ENCODE data around the gene SEMA6B. TPM values are rescaled to one million over a fixed set of nuclear protein-coding genes. Genes with fewer than 3 reads are reported as not detected.

The SEMA6B gene
- total RNA-seq, 1 donor from 2014 or later, result 0.89 TPM

DNA sequence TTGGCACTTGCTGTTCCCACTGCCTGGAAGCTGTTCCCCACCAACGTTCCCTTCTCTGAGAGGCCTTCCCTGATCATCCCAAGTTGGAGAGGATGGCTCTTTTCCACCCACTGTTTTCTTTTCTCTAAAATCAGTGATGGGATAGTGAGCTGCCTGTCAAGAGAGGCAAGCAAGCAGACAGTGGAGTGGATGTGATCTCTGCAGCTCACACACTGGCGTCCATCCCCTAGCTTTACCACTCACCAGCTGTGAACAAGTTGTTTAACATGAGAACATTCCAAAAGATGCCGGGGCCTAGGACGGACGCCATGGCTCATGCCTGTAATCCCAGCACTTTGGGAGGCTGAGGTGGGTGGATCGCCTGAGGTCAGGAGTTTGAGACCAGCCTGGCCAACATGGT lies 28.0 kb upstream of the SEMA6B start:
- no peak for DNase-seq (ENCODE audit: low read depth)

DNA sequence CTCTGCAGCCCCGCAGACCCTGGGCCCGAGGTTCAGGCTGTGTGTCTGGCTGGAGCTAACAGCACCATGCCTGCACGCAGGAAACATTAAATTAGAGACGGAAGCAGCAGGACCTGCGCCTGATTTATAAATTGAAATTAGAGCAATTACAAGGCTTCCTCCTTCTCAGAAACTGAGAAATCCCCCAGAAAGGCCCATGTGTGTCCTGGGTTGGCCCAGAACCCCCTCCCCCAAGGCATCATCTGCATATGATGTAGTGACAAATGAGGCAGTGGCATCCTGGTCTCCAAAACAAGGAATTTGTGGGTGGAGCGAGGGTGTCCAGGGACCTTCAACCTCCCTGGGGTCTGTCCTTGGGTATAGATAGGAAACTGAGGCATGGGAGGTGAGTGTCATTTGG lies 27.2 kb upstream of the SEMA6B start:
- DNase-seq (ENCODE audit: low read depth), result no peak

DNA sequence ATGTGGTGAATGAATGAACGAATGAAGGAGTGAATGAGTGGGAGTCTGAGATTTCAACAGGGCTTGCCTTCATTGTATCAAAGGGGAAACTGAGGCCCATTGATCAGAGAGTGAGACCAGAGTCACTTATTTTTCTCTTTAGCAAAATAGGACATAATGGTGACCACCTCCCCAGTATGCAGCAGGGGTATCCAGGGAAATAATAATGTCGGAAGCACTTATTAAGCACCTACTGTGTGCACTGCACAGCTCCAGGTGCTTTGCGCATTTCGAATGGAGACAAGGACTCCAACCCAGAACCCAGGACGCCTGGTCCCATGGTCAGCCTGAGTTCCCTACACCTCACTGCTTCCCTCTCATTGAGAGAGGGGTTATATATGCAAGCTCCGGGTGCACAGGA lies 26.8 kb upstream of the SEMA6B start:
- DNase-seq (ENCODE audit: low read depth), result no peak

DNA sequence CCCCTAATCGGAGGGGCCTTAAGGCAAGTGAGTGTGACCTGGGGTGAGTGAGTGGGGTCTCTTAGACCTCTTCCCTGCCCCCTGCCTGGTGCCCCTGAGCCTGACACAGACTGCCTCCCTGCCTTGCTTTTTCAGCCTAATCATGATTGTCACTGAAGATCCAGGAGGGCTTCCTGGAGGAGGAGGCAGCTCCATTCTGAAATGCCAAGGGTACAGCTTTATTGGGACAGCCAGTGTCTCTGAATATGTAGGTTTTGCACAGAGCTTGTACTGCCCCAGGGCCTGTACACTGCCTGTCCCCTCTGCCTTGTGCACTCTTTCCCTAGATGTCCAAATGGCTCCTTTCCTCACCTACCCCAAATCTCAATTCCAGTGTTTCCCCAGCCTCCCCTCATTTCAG lies 26.1 kb upstream of the SEMA6B start:
- DNase-seq (ENCODE audit: low read depth), result no peak

DNA sequence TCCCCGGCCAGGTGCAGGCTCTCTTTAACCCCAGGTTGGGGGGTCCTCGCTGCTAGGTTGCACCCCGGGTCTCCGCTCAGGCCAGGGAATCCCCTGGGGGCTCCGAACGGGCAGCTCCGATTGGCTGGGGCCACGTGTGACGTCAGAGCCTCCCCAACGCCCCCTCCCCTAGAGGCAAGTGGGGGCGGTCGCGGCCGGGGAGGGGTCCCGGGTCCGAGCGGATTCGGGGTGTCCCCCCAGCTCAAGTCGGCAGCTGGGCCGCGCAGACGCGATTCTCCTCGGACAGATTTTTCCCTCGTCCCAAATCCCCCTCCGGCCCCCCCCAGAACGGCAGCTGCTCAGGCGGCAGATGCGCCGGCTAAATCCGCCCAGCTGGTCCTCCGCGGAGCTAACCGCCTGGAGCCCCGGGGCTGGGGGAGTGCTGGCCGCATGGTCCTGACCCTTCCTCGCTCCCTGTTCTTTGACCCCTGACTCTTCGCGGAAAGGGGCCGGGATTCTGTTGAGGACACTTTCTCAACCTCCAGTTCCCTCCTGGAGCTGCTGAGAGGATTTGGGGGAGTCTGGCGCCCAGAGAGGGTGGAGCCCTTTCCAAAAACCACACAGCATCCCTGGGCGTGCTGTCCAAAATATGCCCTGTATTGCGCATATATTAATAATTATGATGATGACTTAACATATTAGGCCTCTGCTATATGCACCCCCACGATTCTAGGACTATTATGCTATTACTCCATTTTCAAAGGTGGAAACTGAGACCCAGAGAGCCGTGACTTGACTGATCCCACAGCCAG lies 25.4 kb upstream of the SEMA6B start:
- DNase-seq (ENCODE audit: low read depth), result no peak

DNA sequence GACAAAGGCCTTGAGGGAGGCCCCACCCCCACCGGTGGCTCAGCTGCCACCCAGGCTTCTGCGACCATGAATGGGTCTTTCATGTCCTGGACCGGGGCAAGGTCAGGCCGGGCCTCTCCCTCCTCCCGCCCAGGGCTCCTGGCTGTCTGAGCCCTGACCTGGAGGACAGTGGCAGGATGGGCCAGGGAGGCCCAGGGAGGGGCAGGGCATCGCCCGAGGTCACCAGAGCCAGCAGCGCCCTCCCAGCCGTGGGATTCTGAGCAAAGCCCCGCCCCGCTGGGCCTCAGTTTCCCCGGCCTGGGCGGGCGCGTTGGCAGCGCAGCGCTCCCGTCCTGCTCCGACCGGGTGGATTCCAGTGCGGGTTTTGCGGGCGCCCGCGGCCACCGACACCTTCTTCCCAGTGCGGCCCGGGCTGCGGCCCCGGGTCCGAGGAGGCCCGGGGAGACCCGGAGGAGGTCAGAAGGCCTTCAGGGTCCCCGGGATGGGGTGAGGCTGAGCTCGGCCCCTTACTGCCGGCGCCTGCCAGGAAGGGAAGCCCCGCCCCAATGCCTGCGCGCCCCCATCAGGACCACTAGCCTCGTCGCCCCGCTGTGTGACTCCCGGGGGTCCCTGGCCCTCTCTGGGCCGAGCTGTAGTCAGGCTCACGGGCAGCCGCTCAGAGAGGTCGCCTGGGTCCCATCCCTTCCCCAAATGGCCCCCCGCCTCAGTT lies 24.6 kb upstream of the SEMA6B start:
- no peak for DNase-seq (ENCODE audit: low read depth)

DNA sequence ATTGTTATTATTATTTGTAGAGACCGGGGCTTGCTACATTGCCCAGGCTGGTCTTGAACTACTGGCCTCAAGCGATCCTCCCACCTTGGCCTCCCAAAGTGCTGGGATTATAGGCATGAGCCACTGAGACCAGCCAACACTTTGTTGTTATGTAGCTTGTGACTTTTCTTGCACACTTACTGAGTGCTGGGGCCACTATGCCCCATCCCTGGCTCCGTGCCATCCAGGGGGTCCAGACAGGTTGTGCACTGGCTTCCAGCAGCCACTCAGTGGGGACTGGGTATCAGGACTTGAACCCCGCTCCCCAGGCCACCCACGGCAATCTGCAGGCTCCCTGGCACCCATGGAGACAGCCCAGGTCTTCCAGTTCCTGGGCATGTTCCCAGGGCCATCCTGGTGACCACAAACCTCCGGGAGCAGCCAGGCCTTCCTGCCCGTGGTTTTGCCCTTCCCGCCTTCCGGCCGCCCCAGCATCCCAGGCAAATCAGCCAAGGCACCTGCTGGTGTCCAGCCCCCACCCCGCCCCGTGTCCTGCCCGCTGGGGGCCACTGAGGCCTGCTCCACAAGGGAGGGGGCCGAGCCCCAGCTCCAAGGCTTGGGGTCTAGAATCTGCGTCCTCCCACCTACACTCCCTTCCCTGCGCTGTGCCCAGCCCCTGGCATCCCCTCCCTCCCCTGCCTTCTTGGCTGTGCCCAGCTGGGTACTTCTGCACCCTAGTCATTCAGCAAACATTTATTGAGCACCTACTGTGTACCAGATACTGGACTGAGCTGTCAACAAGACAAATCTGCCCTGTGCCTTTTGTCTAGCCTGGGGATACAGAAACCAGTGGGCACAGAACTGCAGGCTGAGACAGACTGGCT lies 23.7 kb upstream of the SEMA6B start:
- DNase-seq (ENCODE audit: low read depth), result peak; percentile 25

DNA sequence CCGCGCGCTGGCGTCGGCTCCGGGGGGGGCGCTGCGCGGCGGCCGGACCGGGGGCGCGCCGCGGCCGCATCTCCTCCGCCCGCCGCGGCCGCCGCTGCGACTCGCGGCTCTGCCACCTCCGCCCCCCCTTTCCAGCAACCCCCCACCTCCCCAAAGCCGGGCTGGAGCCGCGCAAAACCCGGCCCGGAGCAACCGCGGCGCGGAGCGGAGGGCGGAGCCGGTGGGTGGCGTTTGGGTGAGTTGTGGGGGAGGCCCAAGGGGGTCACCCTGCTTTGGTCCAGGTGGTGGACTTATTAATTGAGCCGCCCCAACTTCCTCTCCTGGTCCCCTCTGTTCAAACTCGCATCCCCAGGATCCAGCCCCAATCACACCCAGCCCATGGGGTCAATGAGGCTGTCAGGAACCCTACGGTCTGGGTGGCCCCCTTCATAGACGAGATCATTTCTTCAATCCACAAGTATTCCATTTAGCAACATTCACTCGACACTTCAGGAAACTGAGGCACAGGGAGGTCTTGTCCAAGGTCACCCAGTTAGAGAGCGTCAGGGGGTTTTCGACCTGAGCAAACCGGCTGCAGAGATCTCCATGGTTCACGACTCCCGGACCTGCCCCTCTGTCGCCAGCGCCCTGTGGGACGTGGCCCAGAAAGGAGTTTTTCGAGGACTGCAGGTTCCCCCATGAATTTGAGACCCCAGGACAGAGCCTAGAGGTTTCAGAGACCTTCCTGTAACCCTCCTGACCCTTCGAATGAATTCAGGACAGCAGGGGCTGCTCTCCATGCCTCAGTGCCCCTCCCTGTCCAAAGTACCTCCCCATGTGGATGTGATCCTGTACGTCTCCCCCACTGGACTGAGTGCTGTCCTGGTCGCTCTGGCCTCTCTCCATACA lies 22.4 kb upstream of the SEMA6B start:
- DNase-seq (ENCODE audit: low read depth), result no peak

DNA sequence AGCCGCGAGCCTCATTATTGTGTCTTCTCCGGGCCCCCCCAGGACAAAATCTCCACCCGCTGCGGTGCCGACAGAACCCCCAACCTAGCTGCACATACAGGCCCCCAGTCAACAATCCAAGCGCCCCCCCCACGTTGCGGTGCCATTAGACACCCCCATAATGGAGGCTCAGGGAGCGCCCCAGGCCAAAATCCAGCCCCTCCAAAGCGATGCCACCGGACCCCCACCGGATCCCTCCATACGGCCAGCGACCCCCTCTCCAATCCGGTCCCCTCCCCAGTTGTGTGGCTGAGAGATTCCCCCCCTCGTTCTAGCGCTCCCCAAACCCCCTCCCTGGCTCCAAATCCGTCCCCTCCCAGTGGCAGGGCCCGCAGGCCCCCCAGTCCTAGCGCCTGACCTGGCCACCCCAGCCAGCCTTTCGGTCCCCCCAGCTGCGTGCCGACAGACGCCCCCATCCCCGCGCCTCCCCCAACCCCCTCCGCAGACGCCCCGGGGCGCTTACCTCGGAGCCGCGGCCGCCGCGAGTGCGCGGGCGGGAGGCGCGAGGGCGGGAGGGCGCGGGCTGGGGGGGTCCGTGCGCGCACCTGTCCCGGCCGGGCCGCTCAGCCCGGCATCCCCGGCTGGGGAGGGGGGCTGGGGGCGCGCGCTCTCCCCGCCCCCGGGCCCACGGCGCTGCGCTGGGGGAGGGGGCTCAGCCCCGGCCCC lies 21.6 kb upstream of the SEMA6B start:
- no peak for DNase-seq (ENCODE audit: low read depth)

DNA sequence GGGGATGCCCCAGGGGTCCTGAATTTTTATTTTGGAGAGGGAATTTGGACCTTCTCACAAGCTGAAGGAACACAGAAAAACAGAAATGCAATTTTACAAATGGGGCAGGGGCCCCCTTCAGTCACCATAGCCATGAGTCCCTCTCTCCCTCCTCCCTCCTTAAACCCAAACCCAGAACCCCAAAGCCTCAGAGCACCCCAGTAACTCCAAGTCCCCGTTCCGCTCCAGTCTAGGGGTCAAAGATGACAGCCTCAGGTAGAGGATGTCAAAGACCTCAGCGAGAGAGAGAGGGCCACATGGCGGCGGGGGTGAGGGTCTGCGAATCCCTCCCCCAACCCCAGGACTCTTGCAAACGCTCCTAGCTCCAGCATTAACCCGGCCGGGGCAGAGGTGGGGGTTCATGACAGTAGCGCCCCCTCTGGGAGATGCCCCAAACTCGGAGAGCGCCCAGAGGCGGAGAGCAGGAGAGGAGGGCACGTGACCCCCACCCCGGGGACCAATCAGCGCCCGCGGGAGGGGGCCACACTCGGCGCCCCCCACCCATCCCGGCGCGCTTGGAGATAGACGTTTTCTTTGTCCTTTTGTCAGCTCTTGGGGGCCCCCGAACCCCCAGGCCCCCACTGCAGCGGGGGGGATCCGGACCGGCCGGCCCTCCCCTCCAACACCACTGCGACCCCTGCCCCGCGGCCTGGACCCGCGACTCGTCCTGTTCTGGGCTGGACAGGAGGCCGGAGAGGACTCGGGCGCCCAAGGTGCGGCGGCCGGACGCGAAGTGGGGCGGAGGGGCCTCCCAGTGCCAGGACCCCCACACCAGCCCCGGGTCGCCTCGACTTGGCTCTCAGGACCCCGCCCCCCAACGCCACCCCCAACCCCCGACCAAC lies 20.8 kb upstream of the SEMA6B start:
- no peak for DNase-seq (ENCODE audit: low read depth)

DNA sequence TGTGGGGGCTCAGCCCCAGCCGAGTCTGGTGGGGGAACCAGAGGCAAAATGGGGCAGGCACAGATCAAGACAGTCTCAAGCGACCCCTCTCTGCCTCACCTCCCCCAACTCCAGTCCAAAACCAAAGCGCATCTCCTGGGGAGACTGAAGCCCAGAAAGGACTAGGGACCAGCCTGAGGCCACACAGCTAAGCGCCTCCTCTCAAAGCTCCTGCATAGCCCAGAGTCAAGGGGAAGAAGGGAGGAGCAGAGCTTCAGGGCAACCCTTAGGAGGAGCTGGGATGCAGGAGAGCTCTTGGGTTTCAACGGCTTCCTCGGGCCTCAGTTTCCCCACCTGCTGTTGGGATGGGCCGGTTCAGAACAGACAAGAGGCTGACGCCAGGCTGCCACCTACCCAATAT lies 19.9 kb upstream of the SEMA6B start:
- no peak for DNase-seq (ENCODE audit: low read depth)

DNA sequence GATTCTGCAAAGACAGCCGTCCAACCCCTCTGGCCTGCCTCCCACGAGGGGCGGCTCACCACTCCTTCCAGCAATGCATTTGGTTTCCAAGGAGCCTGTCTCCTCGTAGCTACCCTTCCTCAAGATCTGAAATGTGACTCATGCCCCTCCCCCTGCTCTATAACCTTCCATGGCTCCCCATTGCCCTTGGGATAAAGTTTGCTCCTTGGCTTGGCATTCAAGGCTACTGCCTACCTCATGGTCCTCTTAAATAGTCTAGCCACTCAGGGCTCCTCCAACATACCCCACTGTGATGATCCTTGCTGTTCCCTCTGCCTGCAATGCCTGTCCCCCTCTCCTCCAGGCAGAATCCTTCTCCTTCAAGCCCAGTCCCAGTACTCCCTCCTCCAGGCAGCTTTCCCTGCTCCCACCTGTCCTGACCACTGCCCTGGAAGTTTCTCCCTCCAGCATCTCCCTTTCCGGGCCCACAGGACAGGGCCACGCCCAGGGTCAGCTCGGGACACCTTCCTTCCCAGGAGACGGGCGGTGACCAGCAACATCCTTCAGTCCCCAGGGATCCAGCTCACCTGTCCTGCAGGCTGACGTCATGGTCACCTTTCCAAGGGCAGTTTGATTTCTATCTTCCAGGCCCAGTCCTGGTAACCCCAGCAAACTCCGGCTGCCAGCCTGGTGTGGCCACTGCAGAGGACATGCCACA lies 19.2 kb upstream of the SEMA6B start:
- DNase-seq (ENCODE audit: low read depth), result no peak

DNA sequence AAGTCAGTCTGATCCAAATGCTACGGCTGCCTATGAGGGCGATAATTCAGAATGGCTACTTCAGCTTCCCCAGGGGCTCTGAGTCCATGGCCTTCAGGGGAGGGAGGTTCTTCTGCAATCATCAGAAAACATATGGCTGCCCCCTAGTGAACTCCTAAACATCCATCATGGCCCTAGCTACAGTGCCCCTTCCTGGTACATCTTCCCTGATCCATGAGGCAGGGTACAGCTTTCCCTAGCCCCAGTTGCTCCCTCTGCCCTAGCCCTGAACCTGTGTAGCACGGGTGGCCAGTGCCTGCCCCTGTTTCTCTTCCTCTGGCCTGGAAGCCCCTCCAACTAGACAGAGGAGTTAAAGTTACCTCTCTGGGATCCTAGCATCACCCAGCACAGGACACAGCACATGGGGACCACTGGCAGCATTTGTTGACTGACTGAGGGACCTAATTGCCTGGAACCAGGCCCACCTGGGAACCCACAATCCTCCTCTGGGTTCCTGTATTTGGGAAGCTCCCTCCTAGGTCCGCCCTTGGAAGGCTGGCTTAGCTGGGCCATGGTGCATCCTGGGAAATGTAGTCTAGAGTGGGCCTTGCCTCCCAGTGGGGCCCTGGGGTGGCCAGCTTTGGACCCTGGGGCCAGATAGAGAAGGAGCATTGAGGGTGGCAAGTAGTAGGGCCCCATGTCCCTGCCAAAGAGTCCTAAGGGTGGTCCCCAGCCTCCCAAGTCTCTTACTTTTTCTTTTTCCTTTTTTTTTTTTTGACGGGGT lies 17.7 kb upstream of the SEMA6B start:
- no peak for DNase-seq (ENCODE audit: low read depth)

DNA sequence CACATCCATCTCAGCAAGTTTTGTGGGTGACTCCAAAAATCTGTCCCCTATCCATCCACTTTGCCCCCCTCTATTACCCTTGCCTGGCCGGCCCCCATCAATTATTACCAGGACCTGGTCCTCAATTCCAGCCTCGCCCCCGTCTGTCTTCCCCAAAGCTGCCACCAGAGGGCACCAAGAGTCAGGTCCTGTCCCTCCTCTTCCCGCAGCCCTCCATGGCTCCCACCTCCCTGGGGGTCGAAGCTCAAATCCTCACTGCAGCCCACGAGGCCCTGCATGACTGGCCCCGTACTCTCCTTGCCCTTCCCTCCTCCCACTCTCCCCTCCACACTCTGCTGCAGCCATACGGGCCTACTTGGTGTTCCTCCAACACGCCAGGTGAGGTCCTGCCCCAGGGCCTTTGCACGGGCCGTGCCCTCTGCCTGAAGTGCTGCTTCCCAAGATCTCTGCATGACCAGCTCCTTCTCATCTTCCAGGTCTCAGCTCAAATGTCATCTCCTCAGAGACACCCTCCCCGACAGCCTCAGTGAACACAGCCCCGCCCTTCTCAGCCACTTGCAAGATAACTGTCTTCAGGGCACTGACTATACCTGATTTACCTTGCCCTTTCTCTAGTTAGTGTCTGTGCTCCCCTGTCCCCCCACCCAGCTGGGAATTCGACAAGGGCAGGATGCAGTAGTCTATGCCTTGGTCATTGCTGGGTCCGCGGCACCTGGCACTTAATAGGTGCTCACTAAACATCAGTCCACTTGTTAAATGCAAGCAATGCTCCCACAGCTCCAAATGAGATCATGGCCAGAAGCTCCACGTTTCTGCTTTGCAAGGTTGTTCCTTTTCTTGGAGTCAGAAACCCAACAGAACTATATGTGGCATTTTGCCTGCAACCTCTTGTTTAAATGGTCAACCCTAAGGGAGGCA lies 16.8 kb upstream of the SEMA6B start:
- DNase-seq (ENCODE audit: low read depth), result peak; percentile 27

DNA sequence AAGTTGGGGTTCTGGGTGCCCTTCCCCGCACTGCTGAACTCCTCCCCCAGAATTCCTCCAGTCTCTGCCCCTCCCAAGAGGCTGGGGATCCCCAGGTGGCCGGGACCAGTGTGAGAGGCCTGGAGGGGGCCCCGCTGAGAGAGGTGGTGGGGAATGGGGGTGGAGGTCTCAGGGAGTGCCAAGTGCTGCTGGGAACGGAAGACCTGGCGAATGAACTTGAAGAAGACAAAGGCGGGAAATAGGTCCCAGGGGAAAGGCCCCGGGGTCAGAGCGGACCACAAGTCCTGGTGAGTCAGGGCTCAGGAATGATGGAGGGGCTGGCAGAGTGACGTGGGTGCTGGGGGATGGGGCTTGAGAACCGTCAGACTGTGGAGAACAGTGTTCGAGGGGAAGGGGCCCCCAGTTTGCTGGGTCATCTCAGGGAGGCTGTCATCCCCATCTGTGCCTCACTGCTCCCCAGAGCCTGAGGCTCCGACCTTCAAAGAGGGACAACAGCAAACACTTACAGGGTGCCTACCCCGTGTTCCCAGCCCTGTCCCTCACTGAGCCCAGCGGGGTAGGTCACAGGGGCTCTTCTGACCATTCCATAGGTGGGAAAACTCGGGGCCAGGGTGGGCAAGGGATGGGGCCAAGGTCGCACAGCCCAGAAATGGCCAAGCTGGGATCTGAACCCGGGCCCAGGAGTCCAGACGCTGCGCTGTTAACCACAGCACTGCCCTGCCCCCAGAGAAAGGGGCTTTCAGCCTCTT lies 16.0 kb upstream of the SEMA6B start:
- peak; percentile 85 for DNase-seq (ENCODE audit: low read depth)

DNA sequence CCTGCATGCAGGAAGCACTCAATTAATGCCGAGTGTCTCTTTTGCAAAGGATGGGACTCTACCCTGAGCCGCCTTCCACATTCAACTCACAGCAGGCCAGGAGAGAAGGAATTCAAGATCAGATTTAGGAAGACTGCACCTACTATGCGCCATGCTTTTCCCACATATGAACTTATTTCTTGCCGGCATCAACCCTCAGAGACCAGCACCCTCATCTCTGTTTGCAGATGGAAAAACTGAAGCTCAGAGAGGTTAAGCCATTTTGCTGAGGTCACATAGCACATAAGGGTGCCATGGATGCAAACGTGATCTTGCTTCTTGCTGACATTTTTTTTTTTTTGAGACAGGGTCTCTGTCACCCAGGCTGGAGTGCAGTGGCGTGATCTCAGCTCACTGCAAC lies 14.2 kb upstream of the SEMA6B start:
- DNase-seq (ENCODE audit: low read depth), result no peak
